Activated CD8-positive, alpha-beta memory T cell treated with anti-CD3 and anti-CD28 coated beads, Interleukin-2, amount 50 U/mL, for 24 hours (primary cell): ENCODE results near the gene IFT88.
"Not testable (repeated sequence)": the region's sequence is repeated elsewhere in the genome, so short reads cannot be mapped to it uniquely, and the experiment has no call there.

Experiments used
- DNase-seq: peaks from one replicate; pipeline ENCODE4 v3.0.0-alpha.2; 2020; ENCODE audit errors: extremely low read depth

The IFT88 gene

GRCh38 chr13:20636079-20636478 lies 69.1 kb downstream of the IFT88 start:
- DNase-seq = no peak

- no peak for DNase-seq
Measured at GRCh38 chr13:20637811-20638210, 70.9 kb downstream of the IFT88 start.

GRCh38 chr13:20647758-20648157 lies 80.8 kb downstream of the IFT88 start:
- DNase-seq = no peak

- DNase-seq = no peak
Measured at GRCh38 chr13:20652946-20653345, 86.0 kb downstream of the IFT88 start.

GRCh38 chr13:20654156-20654555 lies 87.2 kb downstream of the IFT88 start:
- no peak for DNase-seq

- no peak for DNase-seq
Measured at GRCh38 chr13:20658451-20659040, 91.6 kb downstream of the IFT88 start.

GRCh38 chr13:20664351-20664750 lies 97.4 kb downstream of the IFT88 start:
- DNase-seq = no peak

GRCh38 chr13:20666948-20667347 lies 100.0 kb downstream of the IFT88 start:
- no peak for DNase-seq

GRCh38 chr13:20667857-20668437 lies 101.0 kb downstream of the IFT88 start:
- no peak for DNase-seq

GRCh38 chr13:20669162-20669561 lies 102.2 kb downstream of the IFT88 start:
- no peak for DNase-seq

- DNase-seq = no peak
Measured at GRCh38 chr13:20671789-20672188, 104.8 kb downstream of the IFT88 start.

GRCh38 chr13:20672772-20673171 lies 105.8 kb downstream of the IFT88 start:
- DNase-seq = no peak

GRCh38 chr13:20673715-20674114 lies 106.8 kb downstream of the IFT88 start:
- DNase-seq = no peak

- no peak for DNase-seq
Measured at GRCh38 chr13:20676213-20676612, 109.3 kb downstream of the IFT88 start.

- not testable (repeated sequence) for DNase-seq
Measured at GRCh38 chr13:20678606-20679005, 111.6 kb downstream of the IFT88 start.

GRCh38 chr13:20679879-20680278 lies 112.9 kb downstream of the IFT88 start:
- DNase-seq = no peak

- DNase-seq = no peak
Measured at GRCh38 chr13:20680416-20681080, 113.6 kb downstream of the IFT88 start.

- not testable (repeated sequence) for DNase-seq
Measured at GRCh38 chr13:20681481-20681880, 114.5 kb downstream of the IFT88 start.

GRCh38 chr13:20682061-20682460 lies 115.1 kb downstream of the IFT88 start:
- no peak for DNase-seq

GRCh38 chr13:20684041-20684440 lies 117.1 kb downstream of the IFT88 start:
- no peak for DNase-seq

- DNase-seq = no peak
Measured at GRCh38 chr13:20684546-20684945, 117.6 kb downstream of the IFT88 start.

- DNase-seq = no peak
Measured at GRCh38 chr13:20685092-20685491, 118.1 kb downstream of the IFT88 start.

- DNase-seq = no peak
Measured at GRCh38 chr13:20686167-20686566, 119.2 kb downstream of the IFT88 start.
